HG03520 (cell line): Measurements from ENCODE around the gene NEMP1.
A peak's percentile ranks its signal among the peaks of the same experiment; 100 is the strongest.
"Not testable (repeated sequence)": the region's sequence is repeated elsewhere in the genome, so short reads cannot be mapped to it uniquely, and the experiment has no call there.

Source experiments
- ATAC-seq: cut with Tn5 transposase; IDR thresholded peaks from one replicate; pipeline ENCODE4 v1.9.1; 2021; ENCODE audit warnings: mild to moderate bottlenecking, moderate library complexity; ENCODE audit not compliant: unreplicated experiment

The NEMP1 gene

GRCh38 chr12:57091638-57092528 is 13.3 kb upstream of the NEMP1 start:
- ATAC-seq = no peak

- ATAC-seq = no peak
These were observed 12.5 kb upstream of the NEMP1 start for GRCh38 chr12:57090924-57091637.

- ATAC-seq = no peak
These were observed 11.9 kb upstream of the NEMP1 start for GRCh38 chr12:57090490-57090889.

GRCh38 chr12:57089271-57090245 is 11.0 kb upstream of the NEMP1 start:
- ATAC-seq = no peak

GRCh38 chr12:57088354-57089270 is 10.0 kb upstream of the NEMP1 start, which contains the start of gene NAB2:
NAB2 (plus strand) TSS chr12:57089114; CDS start chr12:57089272, 158 bp downstream.
- ATAC-seq = peak; percentile 34

GRCh38 chr12:57087691-57088353 is 9.2 kb upstream of the NEMP1 start:
- ATAC-seq = peak; percentile 30

GRCh38 chr12:57087010-57087690 is 8.6 kb upstream of the NEMP1 start:
- peak; percentile 28 for ATAC-seq

GRCh38 chr12:57086493-57087009 is 8.0 kb upstream of the NEMP1 start:
- ATAC-seq = no peak

GRCh38 chr12:57085999-57086492 is 7.5 kb upstream of the NEMP1 start:
- ATAC-seq = no peak

- ATAC-seq = no peak
These were observed 2.3 kb upstream of the NEMP1 start for GRCh38 chr12:57080855-57081254.

- no peak for ATAC-seq
These were observed 1.2 kb upstream of the NEMP1 start for GRCh38 chr12:57079821-57080220.

GRCh38 chr12:57073566-57074450 is 4.8 kb downstream of the NEMP1 start:
- not testable (repeated sequence) for ATAC-seq

- no peak for ATAC-seq
These were observed 5.9 kb downstream of the NEMP1 start for GRCh38 chr12:57072661-57073060.

- ATAC-seq = no peak
These were observed 9.1 kb downstream of the NEMP1 start for GRCh38 chr12:57069523-57069922.

- no peak for ATAC-seq
These were observed 12.3 kb downstream of the NEMP1 start for GRCh38 chr12:57066245-57066644.

- ATAC-seq = peak; percentile 73
These were observed 14.5 kb downstream of the NEMP1 start for GRCh38 chr12:57063991-57064685.

- no peak for ATAC-seq
These were observed 20.1 kb downstream of the NEMP1 start for GRCh38 chr12:57058454-57058853.
